Keratinocyte (primary cell): ENCODE data around the gene TACC2.

Experiments used
- EZH2 ChIP-seq: IDR thresholded peaks from one replicate; pipeline ENCODE4 v1.6.1; 2012; ENCODE audit warnings: inconsistent platforms, mild to moderate bottlenecking, low read length, moderate library complexity
- TF ChIP-seq, protein P1 (sequence below), 3 experiments: IDR thresholded peaks in 1 of 3; conservative IDR thresholded peaks in 1 of 3; optimal IDR thresholded peaks in 1 of 3; 2 replicates in 2 of 3; 3 replicates in 1 of 3; pipeline versions ENCODE3 to v1.5.1; 2011; ENCODE audit warnings: low read length in 3 of 3, mild to moderate bottlenecking in 3 of 3, moderate library complexity in 2 of 3, control low read depth in 1 of 3, inconsistent platforms in 1 of 3; ENCODE audit not compliant: insufficient read depth in 2 of 3; ENCODE audit errors: extremely low read depth in 1 of 3

DNA sequence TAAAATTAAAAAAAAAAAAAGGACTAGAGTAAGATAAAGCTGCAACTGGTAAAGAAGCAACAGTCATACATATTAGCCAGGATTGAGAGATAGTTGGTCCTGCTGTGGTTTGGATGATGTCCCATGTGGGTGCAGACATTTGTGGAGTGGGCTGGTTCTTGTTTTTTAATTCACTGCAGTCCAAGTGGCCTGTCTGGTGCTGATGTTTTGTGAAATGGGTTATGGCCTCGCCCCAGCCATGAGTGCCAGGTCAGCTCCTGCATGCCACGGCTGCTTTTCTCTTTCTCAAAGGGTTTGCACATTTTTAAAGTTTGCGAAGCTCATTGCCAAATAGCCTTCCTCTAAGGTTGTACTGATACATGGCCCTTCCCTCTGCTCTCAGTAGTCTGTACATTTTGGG, 268.1 kb downstream of the TACC2 start:
- TF ChIP-seq EZH2: no peak
- TF ChIP-seq, protein P1, sequence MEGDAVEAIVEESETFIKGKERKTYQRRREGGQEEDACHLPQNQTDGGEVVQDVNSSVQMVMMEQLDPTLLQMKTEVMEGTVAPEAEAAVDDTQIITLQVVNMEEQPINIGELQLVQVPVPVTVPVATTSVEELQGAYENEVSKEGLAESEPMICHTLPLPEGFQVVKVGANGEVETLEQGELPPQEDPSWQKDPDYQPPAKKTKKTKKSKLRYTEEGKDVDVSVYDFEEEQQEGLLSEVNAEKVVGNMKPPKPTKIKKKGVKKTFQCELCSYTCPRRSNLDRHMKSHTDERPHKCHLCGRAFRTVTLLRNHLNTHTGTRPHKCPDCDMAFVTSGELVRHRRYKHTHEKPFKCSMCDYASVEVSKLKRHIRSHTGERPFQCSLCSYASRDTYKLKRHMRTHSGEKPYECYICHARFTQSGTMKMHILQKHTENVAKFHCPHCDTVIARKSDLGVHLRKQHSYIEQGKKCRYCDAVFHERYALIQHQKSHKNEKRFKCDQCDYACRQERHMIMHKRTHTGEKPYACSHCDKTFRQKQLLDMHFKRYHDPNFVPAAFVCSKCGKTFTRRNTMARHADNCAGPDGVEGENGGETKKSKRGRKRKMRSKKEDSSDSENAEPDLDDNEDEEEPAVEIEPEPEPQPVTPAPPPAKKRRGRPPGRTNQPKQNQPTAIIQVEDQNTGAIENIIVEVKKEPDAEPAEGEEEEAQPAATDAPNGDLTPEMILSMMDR (optimal IDR thresholded peaks at IDR 0.05 in 1 of 3, IDR thresholded peaks at IDR 0.05 in 1 of 3, conservative IDR thresholded peaks at IDR 0.05 in 1 of 3; ENCODE audit: extremely low read depth in 1 of 3, insufficient read depth in 2 of 3, low read length in 3 of 3): no peak
